ENCODE measurements around the gene MAST4. TPM values are rescaled to one million over a fixed set of nuclear protein-coding genes. Genes with fewer than 3 reads are reported as not detected.

Gene MAST4
- total RNA-seq, 1 donor from 2014 or later = 17.2 TPM

DNA sequence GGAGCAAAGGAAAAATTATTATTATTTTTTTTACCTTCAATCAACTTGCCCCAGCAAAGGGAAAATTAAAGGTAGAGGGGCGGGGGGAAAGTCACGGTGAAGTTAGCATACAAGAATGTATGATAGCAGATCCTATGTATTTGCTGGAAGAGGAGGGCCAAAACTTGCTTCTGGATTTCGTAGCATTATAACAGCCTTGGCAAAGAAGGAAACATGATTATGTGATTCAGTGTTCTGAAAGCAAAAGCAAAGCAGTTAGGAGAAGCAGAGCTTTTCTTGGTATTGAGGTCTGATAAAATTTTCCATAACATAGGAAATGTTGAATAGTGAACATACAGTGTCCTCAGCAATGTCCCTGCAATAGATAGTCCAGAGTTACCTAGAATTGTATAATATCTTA, 32.4 kb downstream of the MAST4 start:
- ChIA-PET POLR2A (interaction anchor here (0.7 kb wide), 1 partner anchor 68 kb away, joined by 3 read pairs; no protein-coding TSS in a partner anchor), CTCF (no interaction called here)

DNA sequence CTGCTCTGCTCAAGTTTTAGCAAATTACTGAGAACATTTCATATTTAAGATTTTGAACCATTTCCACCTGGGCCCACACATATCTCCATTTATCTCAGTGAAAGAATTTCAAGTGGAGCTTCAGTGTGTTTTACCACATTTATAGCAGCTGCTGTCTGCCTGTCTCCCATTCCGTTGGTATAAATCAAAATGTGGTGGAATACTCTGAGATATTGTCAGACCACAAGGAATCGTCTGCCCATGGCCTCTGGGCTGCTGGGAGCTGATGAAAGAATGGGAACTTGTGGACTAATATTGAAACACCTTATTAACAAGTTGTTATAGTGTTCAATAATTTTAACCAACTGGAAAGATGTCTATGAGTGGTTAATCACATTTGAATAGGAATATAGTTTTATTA, 33.3 kb downstream of the MAST4 start:
- DNase-seq = no peak

More for the DNA sequence above, 32.4 kb downstream of the MAST4 start:
- H3K27me3 Mint-ChIP-seq = no peaks in the 10 kb centered on the region
- no peaks in the 10 kb centered on the region for H3K36me3 Mint-ChIP-seq (ENCODE audit: low read depth)
- H3K9me3 Mint-ChIP-seq = no peaks in the 10 kb centered on the region
- peaks cover 23% of the 10 kb centered on the region for H3K4me1 Mint-ChIP-seq
- ATAC-seq (ENCODE audit: low read depth) (no peak), DNase-seq (no peak)
- H3K4me3 Mint-ChIP-seq = no peak overlapping the region
- no peak overlapping the region for H3K27ac Mint-ChIP-seq
- no peak for TF ChIP-seq CTCF (IDR thresholded peaks at IDR 0.05)
- intact Hi-C loops (cut with micrococcal nuclease) = no loop called here

GRCh38 chr5:66633754-66634153, 37.6 kb downstream of the MAST4 start:
- no peak overlapping the region for H3K4me3 Mint-ChIP-seq
- intact Hi-C loops (cut with micrococcal nuclease) = no loop called here
- no peak for TF ChIP-seq CTCF (IDR thresholded peaks at IDR 0.05)
- no peaks in the 10 kb centered on the region for H3K4me1 Mint-ChIP-seq
- H3K27me3 Mint-ChIP-seq = no peaks in the 10 kb centered on the region
- ChIA-PET CTCF (no interaction called here), POLR2A (interaction anchor here (0.7 kb wide), 1 partner anchor 14 kb away, joined by 3 read pairs; no protein-coding TSS in a partner anchor)
- H3K9me3 Mint-ChIP-seq = no peaks in the 10 kb centered on the region
- DNase-seq (no peak), ATAC-seq (ENCODE audit: low read depth) (no peak)
- no peaks in the 10 kb centered on the region for H3K36me3 Mint-ChIP-seq (ENCODE audit: low read depth)
- H3K27ac Mint-ChIP-seq = no peak overlapping the region

More for the DNA sequence above, 33.3 kb downstream of the MAST4 start:
- Mint-ChIP-seq H3K36me3 (ENCODE audit: low read depth) (no peaks in the 10 kb centered on the region), H3K27ac (no peak overlapping the region), H3K9me3 (no peaks in the 10 kb centered on the region), H3K4me3 (no peak overlapping the region), H3K4me1 (peaks cover 16% of the 10 kb centered on the region), H3K27me3 (no peaks in the 10 kb centered on the region)
- TF ChIP-seq CTCF (IDR thresholded peaks at IDR 0.05) = no peak
- intact Hi-C loops (cut with micrococcal nuclease) = no loop called here
- ATAC-seq (ENCODE audit: low read depth) = no peak
- ChIA-PET POLR2A (no interaction called here), CTCF (no interaction called here)

DNA sequence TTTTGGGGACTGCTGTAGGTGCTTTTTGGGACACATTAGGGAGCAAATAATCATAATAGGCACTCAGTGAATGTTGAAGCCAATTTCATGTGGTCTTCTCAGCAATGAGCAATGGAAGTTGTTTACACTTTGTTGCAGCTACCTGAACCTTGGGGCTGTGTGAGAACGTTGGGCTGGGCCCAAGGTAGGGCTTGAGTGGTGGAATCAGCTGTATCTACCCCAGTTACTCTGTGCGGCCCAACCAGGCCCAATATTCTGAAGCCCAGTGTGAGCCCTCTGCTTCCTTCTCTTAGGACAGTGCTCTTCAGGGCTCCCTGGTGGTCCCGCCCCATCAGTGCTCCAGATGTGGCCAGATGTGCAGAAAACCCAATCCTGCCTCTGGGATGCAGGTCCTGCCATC, 38.4 kb downstream of the MAST4 start:
- no peak for DNase-seq
- ChIA-PET POLR2A (no interaction called here), CTCF (no interaction called here)
- no peak for ATAC-seq (ENCODE audit: low read depth)
- Mint-ChIP-seq H3K9me3 (no peaks in the 10 kb centered on the region), H3K4me1 (peaks cover 3% of the 10 kb centered on the region), H3K36me3 (ENCODE audit: low read depth) (no peaks in the 10 kb centered on the region), H3K27ac (no peak overlapping the region), H3K4me3 (no peak overlapping the region), H3K27me3 (no peaks in the 10 kb centered on the region)
- TF ChIP-seq CTCF (IDR thresholded peaks at IDR 0.05) = no peak
- intact Hi-C loops (cut with micrococcal nuclease) = no loop called here

DNA sequence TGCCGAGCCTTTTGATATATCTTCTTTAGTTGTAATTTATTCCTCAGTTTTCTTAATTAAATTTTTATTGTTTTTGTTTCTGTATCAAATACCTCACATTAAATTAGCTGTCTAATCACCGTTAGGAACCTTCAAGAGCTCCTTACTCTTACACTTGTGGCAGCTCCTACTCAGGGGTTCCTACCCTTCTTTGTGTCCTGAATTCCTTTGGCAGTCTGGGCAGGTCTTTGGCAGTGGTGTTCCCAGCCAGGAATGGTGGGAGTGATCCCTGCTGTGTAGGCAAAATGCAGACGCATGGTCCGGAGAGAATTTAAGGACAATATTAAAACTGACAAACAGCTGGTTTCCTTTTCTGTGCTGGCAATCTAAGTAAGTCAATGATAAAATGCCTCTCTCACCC, 41.8 kb downstream of the MAST4 start:
- CTCF ChIA-PET = no interaction called here
- H3K4me3 Mint-ChIP-seq = no peak overlapping the region
- no peaks in the 10 kb centered on the region for H3K9me3 Mint-ChIP-seq
- POLR2A ChIA-PET = no interaction called here
- no peak for TF ChIP-seq CTCF (IDR thresholded peaks at IDR 0.05)
- no peaks in the 10 kb centered on the region for H3K27me3 Mint-ChIP-seq
- no peak overlapping the region for H3K27ac Mint-ChIP-seq
- intact Hi-C loops (cut with micrococcal nuclease) = no loop called here
- DNase-seq (no peak), ATAC-seq (ENCODE audit: low read depth) (no peak)
- H3K36me3 Mint-ChIP-seq (ENCODE audit: low read depth) = no peaks in the 10 kb centered on the region
- peaks cover 12% of the 10 kb centered on the region for H3K4me1 Mint-ChIP-seq

All from activated B cell treated with CpG ODN at 0.5 μM for 24 hours (primary cell).